Measurements from ENCODE around the gene BSND. TPM values are rescaled to one million over a fixed set of nuclear protein-coding genes. Genes with fewer than 3 reads are reported as not detected.

Gene BSND
- total and polyA plus RNA-seq, 9 of the 15 experiments (the other 6 are each of a cell fraction or from before 2014, with no cell fraction given): not detected

GRCh38 chr1:54996359-54996868 is 2.3 kb upstream of the BSND start (continued):
- TF ChIP-seq, protein P1, sequence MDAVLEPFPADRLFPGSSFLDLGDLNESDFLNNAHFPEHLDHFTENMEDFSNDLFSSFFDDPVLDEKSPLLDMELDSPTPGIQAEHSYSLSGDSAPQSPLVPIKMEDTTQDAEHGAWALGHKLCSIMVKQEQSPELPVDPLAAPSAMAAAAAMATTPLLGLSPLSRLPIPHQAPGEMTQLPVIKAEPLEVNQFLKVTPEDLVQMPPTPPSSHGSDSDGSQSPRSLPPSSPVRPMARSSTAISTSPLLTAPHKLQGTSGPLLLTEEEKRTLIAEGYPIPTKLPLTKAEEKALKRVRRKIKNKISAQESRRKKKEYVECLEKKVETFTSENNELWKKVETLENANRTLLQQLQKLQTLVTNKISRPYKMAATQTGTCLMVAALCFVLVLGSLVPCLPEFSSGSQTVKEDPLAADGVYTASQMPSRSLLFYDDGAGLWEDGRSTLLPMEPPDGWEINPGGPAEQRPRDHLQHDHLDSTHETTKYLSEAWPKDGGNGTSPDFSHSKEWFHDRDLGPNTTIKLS (IDR thresholded peaks at IDR 0.05; ENCODE audit: borderline replicate concordance, low read depth): 0 out of 2 replicates have a peak, but pooled peaks have one; percentile 24
- TF ChIP-seq TAF9B (IDR thresholded peaks at IDR 0.05; ENCODE audit: partially characterized antibody): no peak
- TF ChIP-seq STAT5B (CRISPR knock-in tag; IDR thresholded peaks at IDR 0.05): no peak
- TF ChIP-seq NR2C1 (IDR thresholded peaks at IDR 0.05): no peak
- TF ChIP-seq NR2C1 (tag; IDR thresholded peaks at IDR 0.05): no peak
- TF ChIP-seq KDM1A (IDR thresholded peaks at IDR 0.05): peak; percentile 77 to 92
- 0 out of 2 replicates have a peak, but pooled peaks have one; percentile 19 for TF ChIP-seq KLF16 (IDR thresholded peaks at IDR 0.05)
- TF ChIP-seq RCOR1 (IDR thresholded peaks at IDR 0.05; ENCODE audit: borderline replicate concordance in 1 of 2, low read depth in 2 of 2, low read length in 2 of 2): peak; percentile 21 to 89; a peak in 3 of 4 replicates
- TF ChIP-seq, protein P2, sequence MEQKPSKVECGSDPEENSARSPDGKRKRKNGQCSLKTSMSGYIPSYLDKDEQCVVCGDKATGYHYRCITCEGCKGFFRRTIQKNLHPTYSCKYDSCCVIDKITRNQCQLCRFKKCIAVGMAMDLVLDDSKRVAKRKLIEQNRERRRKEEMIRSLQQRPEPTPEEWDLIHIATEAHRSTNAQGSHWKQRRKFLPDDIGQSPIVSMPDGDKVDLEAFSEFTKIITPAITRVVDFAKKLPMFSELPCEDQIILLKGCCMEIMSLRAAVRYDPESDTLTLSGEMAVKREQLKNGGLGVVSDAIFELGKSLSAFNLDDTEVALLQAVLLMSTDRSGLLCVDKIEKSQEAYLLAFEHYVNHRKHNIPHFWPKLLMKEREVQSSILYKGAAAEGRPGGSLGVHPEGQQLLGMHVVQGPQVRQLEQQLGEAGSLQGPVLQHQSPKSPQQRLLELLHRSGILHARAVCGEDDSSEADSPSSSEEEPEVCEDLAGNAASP (IDR thresholded peaks at IDR 0.05): no peak
- peak; percentile 96; the same call in 1 of the 2 replicates for TF ChIP-seq CBX1 (IDR thresholded peaks at IDR 0.05; ENCODE audit: low read depth)
- no peak for TF ChIP-seq ZKSCAN8 (CRISPR knock-in tag; IDR thresholded peaks at IDR 0.05)
- peak; percentile 93 for TF ChIP-seq DEAF1 (CRISPR knock-in tag; IDR thresholded peaks at IDR 0.05)
- TF ChIP-seq HDGF (IDR thresholded peaks at IDR 0.05): 0 out of 2 replicates have a peak, but pooled peaks have one; percentile 73
- peak; percentile 63; the same call in 1 of the 2 replicates for TF ChIP-seq ADNP (tag; IDR thresholded peaks at IDR 0.05)
- TF ChIP-seq EWSR1 (IDR thresholded peaks at IDR 0.05; ENCODE audit: borderline replicate concordance, low read depth, partially characterized antibody): no peak
- no peak for TF ChIP-seq TSHZ1 (CRISPR knock-in tag; IDR thresholded peaks at IDR 0.05)
- TF ChIP-seq NFATC3 (IDR thresholded peaks at IDR 0.05): no peak
- TF ChIP-seq ZNF699 (CRISPR knock-in tag; IDR thresholded peaks at IDR 0.05; ENCODE audit: insufficient replicate concordance): no peak
- TF ChIP-seq, protein P3, sequence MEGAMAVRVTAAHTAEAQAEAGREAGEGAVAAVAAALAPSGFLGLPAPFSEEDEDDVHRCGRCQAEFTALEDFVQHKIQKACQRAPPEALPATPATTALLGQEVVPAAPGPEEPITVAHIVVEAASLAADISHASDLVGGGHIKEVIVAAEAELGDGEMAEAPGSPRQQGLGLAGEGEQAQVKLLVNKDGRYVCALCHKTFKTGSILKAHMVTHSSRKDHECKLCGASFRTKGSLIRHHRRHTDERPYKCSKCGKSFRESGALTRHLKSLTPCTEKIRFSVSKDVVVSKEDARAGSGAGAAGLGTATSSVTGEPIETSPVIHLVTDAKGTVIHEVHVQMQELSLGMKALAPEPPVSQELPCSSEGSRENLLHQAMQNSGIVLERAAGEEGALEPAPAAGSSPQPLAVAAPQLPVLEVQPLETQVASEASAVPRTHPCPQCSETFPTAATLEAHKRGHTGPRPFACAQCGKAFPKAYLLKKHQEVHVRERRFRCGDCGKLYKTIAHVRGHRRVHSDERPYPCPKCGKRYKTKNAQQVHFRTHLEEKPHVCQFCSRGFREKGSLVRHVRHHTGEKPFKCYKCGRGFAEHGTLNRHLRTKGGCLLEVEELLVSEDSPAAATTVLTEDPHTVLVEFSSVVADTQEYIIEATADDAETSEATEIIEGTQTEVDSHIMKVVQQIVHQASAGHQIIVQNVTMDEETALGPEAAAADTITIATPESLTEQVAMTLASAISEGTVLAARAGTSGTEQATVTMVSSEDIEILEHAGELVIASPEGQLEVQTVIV (CRISPR knock-in tag; IDR thresholded peaks at IDR 0.05; ENCODE audit: borderline replicate concordance): no peak
